Neuronal stem cell (in vitro differentiated cells): ENCODE results near the gene FKBP7.

ENCODE experiments used
- DNase-seq: peaks from one replicate; pipeline ENCODE4 v3.0.0-alpha.2; 2013; ENCODE audit warnings: low spot score
- H2AFZ ChIP-seq: one replicate; pipeline ENCODE4 v1.6.1; 2013; ENCODE audit warnings: mild to moderate bottlenecking, low read length, inconsistent platforms
- H2AK5ac ChIP-seq: 2 replicates; pipeline ENCODE4 v1.6.1; 2013; ENCODE audit warnings: low read depth, mild to moderate bottlenecking, inconsistent platforms, low read length, moderate library complexity, mixed read lengths
- H2BK120ac ChIP-seq: 2 replicates; pipeline ENCODE4 v1.6.1; 2013; ENCODE audit warnings: low read depth, mild to moderate bottlenecking, inconsistent platforms, low read length, moderate library complexity, mixed read lengths
- H2BK12ac ChIP-seq: one replicate; pipeline ENCODE4 v1.6.1; 2013; ENCODE audit warnings: low read length, inconsistent platforms
- H2BK15ac ChIP-seq: 2 replicates; pipeline ENCODE4 v1.6.1; 2013; ENCODE audit warnings: mild to moderate bottlenecking, low read length, inconsistent platforms, mixed read lengths
- H2BK5ac ChIP-seq: one replicate; pipeline ENCODE4 v1.6.1; 2013; ENCODE audit warnings: inconsistent platforms, mild to moderate bottlenecking, low read length, moderate library complexity
- H3K14ac ChIP-seq: one replicate; pipeline ENCODE4 v1.6.1; 2013; ENCODE audit warnings: low read length, inconsistent platforms
- H3K18ac ChIP-seq: 2 replicates; pipeline ENCODE4 v1.6.1; 2013; ENCODE audit warnings: low read length, inconsistent platforms
- H3K23ac ChIP-seq: 2 replicates; pipeline ENCODE4 v1.6.1; 2013; ENCODE audit warnings: low read depth, mild to moderate bottlenecking, mixed read lengths, low read length, inconsistent platforms; ENCODE audit not compliant: poor library complexity
- H3K27ac ChIP-seq: replicated peaks from 3 replicates; pipeline ENCODE4 v1.5.1; 2013; ENCODE audit warnings: low read length, inconsistent platforms
- H3K27me3 ChIP-seq, 3 experiments: 2 replicates each; pipeline ENCODE4 v1.6.1; 2013; ENCODE audit warnings: low read length in 3 of 3, mild to moderate bottlenecking in 2 of 3, inconsistent platforms in 1 of 3, low read depth in 1 of 3, mixed read lengths in 1 of 3, moderate library complexity in 1 of 3; ENCODE audit not compliant: control insufficient read depth in 3 of 3, insufficient read depth in 3 of 3
- H3K36me3 ChIP-seq, 2 donors: replicated peaks in 1 of 2; 2 replicates each; pipeline ENCODE4 v1.6.1; 2013; ENCODE audit warnings: low read length in 2 of 2; ENCODE audit not compliant: control insufficient read depth in 2 of 2, insufficient read depth in 2 of 2
- H3K4ac ChIP-seq: 2 replicates; pipeline ENCODE4 v1.6.1; 2013; ENCODE audit warnings: inconsistent platforms, mild to moderate bottlenecking, low read length, moderate library complexity
- H3K4me1 ChIP-seq, 2 donors: 1 replicate in 1 of 2; 2 replicates in 1 of 2; pipeline ENCODE4 v1.6.1; 2013; ENCODE audit warnings: low read length in 2 of 2, low read depth in 1 of 2; ENCODE audit not compliant: control insufficient read depth in 2 of 2, insufficient read depth in 1 of 2
- H3K4me2 ChIP-seq: one replicate; pipeline ENCODE4 v1.6.1; 2013; ENCODE audit warnings: mild to moderate bottlenecking, low read length, inconsistent platforms; ENCODE audit not compliant: insufficient read depth, poor library complexity, severe bottlenecking
- H3K4me3 ChIP-seq, 2 donors: 2 replicates each; pipeline ENCODE4 v1.5.1; 2013; ENCODE audit warnings: low read length in 2 of 2, mild to moderate bottlenecking in 2 of 2, inconsistent platforms in 1 of 2, moderate library complexity in 1 of 2
- H3K79me1 ChIP-seq: one replicate; pipeline ENCODE4 v1.6.1; 2013; ENCODE audit warnings: low read depth, mild to moderate bottlenecking, inconsistent platforms, low read length, moderate library complexity
- H3K9ac ChIP-seq: one replicate; pipeline ENCODE4 v1.6.1; 2013; ENCODE audit warnings: mild to moderate bottlenecking, low read depth, low read length, inconsistent platforms; ENCODE audit not compliant: poor library complexity
- H3K9me3 ChIP-seq, 2 donors: replicated peaks in 1 of 2; 2 replicates each; pipeline versions ENCODE3 to v1.6.1; 2013; ENCODE audit warnings: low read length in 2 of 2, mild to moderate bottlenecking in 2 of 2, inconsistent platforms in 1 of 2, low read depth in 1 of 2, mixed read lengths in 1 of 2, moderate library complexity in 1 of 2; ENCODE audit not compliant: control insufficient read depth in 2 of 2, insufficient read depth in 1 of 2
- H4K8ac ChIP-seq: one replicate; pipeline ENCODE4 v1.6.1; 2013; ENCODE audit warnings: low read depth, mild to moderate bottlenecking, inconsistent platforms, low read length, moderate library complexity
- H4K91ac ChIP-seq: one replicate; pipeline ENCODE4 v1.6.1; 2013; ENCODE audit warnings: low read length, low read depth, mild to moderate bottlenecking, inconsistent platforms; ENCODE audit not compliant: poor library complexity
- WGBS, 2 donors: extraction: QIAGEN DNeasy Blood & Tissue Kit; methylation state at CpG; one replicate each; pipeline ENCODE4 v1.1.7; 2013; ENCODE audit warnings: missing lambda C conversion rate in 2 of 2, mixed read lengths in 1 of 2; ENCODE audit not compliant: insufficient read length in 2 of 2, insufficient replicate concordance in 1 of 2; ENCODE audit errors: extremely low coverage in 2 of 2; 5-methylcytosine and 5-hydroxymethylcytosine counted together

Gene FKBP7

DNA sequence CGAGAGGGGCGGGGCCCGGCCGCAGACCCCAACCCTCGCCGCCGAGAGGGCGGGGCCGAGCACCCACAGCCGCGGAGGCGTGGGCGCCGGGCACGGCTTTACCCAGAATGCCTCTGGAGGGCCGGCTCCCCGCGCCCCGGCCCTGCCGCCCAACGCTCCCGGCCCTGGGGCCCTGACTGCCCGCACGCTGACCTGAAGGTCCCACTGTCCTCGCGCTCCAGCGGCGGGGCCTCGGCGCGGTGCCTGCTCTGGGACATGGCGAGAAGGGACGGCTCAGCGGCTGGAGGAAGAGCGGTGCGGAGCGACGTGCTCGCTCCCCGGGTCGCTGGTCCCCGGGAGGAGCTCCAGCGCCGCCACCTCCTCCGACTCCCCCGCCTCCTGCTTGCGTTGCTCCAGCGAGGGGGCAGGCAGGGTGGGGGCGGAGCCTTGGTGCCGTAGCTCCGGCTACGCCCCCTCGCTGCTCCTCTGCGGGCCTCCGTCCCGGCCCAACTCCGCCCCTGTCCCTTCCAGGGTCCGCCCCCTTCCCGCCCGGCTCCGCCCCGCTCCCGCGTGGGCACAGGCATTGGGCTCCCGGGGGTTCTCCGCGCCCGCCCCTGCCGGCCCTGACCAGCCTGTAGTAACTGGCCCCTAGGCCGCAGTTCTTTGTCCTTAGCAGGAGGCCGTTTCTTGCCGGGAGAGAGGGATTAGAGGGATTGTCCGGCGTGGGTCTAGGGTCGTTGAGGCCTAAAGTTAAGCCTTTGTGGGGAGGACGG lies 27.4 kb downstream of the FKBP7 start, which contains the start of the genes PJVK and PRKRA:
TSS of gene PJVK (plus strand) at position 605 of the 752 bp plus-strand sequence. CDS start 2,032 bp downstream, outside the sequence.
TSS of gene PRKRA (minus strand) at position 402 of the 752 bp plus-strand sequence. CDS start at position 257, 145 bp downstream.
- H2BK120ac ChIP-seq = peak within 1 kb of the TSS; percentile 87
- no peaks in the 10 kb centered on the region for H3K27me3 ChIP-seq
- H3K79me1 ChIP-seq = peaks cover 8% of the 10 kb centered on the region
- H3K9ac ChIP-seq = peak within 1 kb of the TSS; percentile 100
- H3K4ac ChIP-seq = peak within 1 kb of the TSS; percentile 98
- peak within 1 kb of the TSS; percentile 97 for H2BK15ac ChIP-seq
- peaks cover 14 to 41% of the 10 kb centered on the region in 2 donors for H3K36me3 ChIP-seq
- peak within 1 kb of the TSS; percentile 98 for H2AK5ac ChIP-seq
- peak within 1 kb of the TSS; percentile 97 for H2BK12ac ChIP-seq
- H3K4me2 ChIP-seq = peak within 1 kb of the TSS; percentile 74
- no CpG with 5 or more reads among the region's 76 CpGs for WGBS, 2 donors
- no peaks in the 10 kb centered on the region for H3K9me3 ChIP-seq
- H3K4me3 ChIP-seq = peak within 1 kb of the TSS; percentile 93 to 98
- peak within 1 kb of the TSS; percentile 100 for H3K27ac ChIP-seq
- peak within 1 kb of the TSS; percentile 100 for H3K23ac ChIP-seq
- peak; percentile 97 for DNase-seq
- H2BK5ac ChIP-seq = peak within 1 kb of the TSS; percentile 100
- H3K18ac ChIP-seq = peak within 1 kb of the TSS; percentile 100
- peak within 1 kb of the TSS; percentile 53 for H4K91ac ChIP-seq
- peaks cover 6 to 23% of the 10 kb centered on the region in 2 donors for H3K4me1 ChIP-seq
- H2AFZ ChIP-seq = peak within 1 kb of the TSS; percentile 100
- H3K14ac ChIP-seq = peak within 1 kb of the TSS; percentile 94
- H4K8ac ChIP-seq = peak within 1 kb of the TSS; percentile 93

DNA sequence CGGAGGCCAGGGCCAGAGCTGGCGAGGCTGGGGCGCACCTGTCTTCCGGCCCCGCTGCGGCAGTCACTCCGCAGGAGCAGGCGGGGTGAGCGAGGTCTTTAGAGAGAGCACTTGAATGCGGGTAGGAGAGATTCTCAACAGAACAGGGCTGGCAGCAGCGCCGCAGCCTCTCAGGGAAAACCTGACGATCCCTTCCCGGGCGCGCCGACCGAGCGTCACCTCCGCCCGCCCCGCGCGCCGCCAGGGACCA lies 28.0 kb downstream of the FKBP7 start:
- H3K9me3 ChIP-seq = no peaks in the 10 kb centered on the region
- DNase-seq = no peak
- H3K18ac ChIP-seq = peak overlapping the region; percentile 92
- H4K91ac ChIP-seq = no peak overlapping the region
- peak overlapping the region; percentile 100 for H2AFZ ChIP-seq
- peak overlapping the region; percentile 100 for H2BK5ac ChIP-seq
- H3K4me3 ChIP-seq = peak overlapping the region; percentile 93 to 98
- no peak overlapping the region for H3K27ac ChIP-seq
- H3K4ac ChIP-seq = no peak overlapping the region
- H3K27me3 ChIP-seq = no peaks in the 10 kb centered on the region
- no peak overlapping the region for H2BK15ac ChIP-seq
- H3K4me1 ChIP-seq = peaks cover 6 to 23% of the 10 kb centered on the region in 2 donors
- peaks cover 14 to 46% of the 10 kb centered on the region in 2 donors for H3K36me3 ChIP-seq
- no peak overlapping the region for H2AK5ac ChIP-seq
- H4K8ac ChIP-seq = no peak overlapping the region
- no peak overlapping the region for H3K14ac ChIP-seq
- WGBS, 2 donors = no CpG with 5 or more reads among the region's 25 CpGs
- H3K79me1 ChIP-seq = peaks cover 8% of the 10 kb centered on the region
- peak overlapping the region; percentile 74 for H3K4me2 ChIP-seq
- no peak overlapping the region for H2BK120ac ChIP-seq
- H2BK12ac ChIP-seq = no peak overlapping the region
- H3K9ac ChIP-seq = peak overlapping the region; percentile 92
- H3K23ac ChIP-seq = peak overlapping the region; percentile 100

GRCh38 chr2:178449700-178450523 lies 28.5 kb downstream of the FKBP7 start:
- Histone ChIP-seq H3K4ac (no peak overlapping the region), H3K18ac (peak overlapping the region; percentile 92), H3K79me1 (peaks cover 8% of the 10 kb centered on the region), H3K36me3 (peaks cover 19 to 52% of the 10 kb centered on the region in 2 donors), H2BK120ac (no peak overlapping the region), H3K14ac (no peak overlapping the region), H3K4me1 (peaks cover 6 to 23% of the 10 kb centered on the region in 2 donors), H3K4me3 (peak overlapping the region; percentile 93 to 98), H3K9me3 (no peaks in the 10 kb centered on the region), H2BK12ac (no peak overlapping the region), H2BK15ac (no peak overlapping the region), H2AK5ac (no peak overlapping the region), H4K8ac (no peak overlapping the region), H3K4me2 (peak overlapping the region; percentile 74), H3K27me3 (no peaks in the 10 kb centered on the region), H3K9ac (peak overlapping the region; percentile 92), H2AFZ (peak overlapping the region; percentile 100), H4K91ac (no peak overlapping the region), H3K23ac (peak overlapping the region; percentile 100), H2BK5ac (peak overlapping the region; percentile 100), H3K27ac (no peak overlapping the region)
- whole genome bisulfite sequencing, 2 donors = no CpG with 5 or more reads among the region's 18 CpGs
- DNase-seq = peak; percentile 1
